DMS153 (cell line): Measurements from ENCODE around the gene STX4.
"Not testable (repeated sequence)": the region's sequence is repeated elsewhere in the genome, so short reads cannot be mapped to it uniquely, and the experiment has no call there.

ENCODE experiments used
- DNase-seq: peaks from one replicate; lab custom pipeline; 2025; lab: John Stamatoyannopoulos, UW

Gene STX4

GRCh38 chr16:30998852-30999761 lies 34.3 kb upstream of the STX4 start:
- DNase-seq = no peak

DNA sequence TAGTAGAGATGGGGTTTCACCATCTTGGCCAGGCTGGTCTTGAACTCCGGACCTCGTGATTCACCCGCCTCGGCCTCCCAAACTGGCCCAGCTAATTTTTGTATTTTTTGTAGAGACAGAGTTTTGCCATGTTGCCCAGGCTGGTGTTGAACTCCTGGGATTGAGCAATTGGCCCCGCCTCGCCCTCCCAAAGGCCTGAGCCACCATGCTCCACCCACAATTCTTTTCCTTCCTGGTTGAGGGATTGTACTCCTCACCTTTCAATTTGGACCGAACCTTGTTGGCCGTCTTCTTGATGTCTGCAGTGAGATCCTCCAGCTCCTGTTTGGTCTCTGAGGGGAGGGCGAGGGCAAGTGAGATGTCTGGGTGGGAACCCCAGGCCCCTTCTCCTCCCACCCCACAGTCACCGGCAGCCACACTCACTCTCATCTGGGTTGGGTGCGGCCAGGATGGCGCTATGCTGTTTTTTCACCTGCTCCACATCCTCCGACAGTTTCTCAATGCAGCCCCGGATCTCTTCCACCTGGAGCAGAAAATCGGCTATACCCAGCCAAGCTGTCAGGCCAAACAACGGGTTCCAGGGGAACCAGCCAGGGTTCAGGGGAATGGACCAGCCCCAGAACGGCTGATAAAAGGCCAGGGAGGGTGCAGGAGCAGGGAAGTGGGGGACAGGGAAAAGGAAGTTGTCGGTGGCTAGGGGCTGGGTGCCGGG lies 32.5 kb upstream of the STX4 start:
- DNase-seq = no peak

DNA sequence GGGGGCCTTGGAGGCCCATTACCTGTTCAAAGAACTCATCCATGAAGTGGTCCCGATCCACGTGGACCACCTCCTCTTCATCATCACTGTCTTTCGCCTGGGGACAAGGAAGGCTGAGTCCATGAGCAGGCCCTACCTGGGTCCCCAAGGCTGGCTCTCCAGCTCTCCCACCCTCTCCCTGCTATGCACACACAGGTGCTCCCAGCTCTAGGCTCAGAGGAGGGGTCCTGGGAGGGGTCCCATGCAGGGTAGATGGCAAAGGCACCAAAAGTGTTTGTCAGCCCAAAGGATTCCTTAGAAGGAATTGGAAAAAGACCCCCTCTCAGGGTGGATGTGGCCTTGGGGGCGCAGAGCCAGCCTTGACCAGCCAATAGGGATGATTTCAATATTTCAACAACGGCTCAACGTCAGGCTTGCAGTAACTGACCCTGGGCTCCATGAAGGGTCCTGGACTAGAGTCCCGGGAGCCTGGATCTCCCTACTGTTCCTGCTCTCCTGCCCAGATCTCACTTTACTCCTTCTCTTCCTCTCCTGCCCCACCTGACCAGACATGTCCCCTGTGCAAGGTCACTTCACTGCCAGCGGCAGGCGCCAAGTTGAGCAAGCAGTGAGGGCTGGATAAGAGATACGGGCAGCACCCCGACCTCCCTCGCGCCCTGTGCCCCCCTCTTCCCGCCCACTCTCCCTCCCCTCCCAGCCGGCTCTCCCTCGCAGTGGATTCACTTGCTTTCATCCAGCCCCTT lies 31.7 kb upstream of the STX4 start:
- no peak for DNase-seq

GRCh38 chr16:31002250-31002700 lies 31.1 kb upstream of the STX4 start:
- DNase-seq = no peak

DNA sequence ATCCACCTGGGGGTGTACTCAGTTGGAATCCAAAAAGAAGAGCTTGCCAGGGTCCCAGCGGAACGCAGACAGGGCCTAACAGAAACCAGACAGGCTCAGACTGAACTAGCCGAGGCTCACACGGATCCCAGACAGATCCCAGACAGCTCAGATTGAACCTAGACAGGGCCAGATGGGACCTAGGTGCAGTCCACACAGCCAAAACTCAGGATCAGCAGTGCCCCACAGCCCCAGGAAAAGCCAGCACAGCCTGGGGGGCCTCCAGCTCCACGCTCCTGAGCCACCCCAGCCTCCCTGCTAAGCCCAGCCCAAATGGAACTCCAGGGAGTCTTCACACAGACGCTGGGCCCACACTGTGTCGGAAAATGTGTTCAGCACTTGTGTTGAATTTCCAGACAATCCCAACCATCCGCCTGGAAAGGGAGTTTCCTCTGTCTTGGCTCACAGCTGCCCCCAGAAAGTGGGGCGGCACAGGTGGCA lies 30.5 kb upstream of the STX4 start:
- DNase-seq = no peak

DNA sequence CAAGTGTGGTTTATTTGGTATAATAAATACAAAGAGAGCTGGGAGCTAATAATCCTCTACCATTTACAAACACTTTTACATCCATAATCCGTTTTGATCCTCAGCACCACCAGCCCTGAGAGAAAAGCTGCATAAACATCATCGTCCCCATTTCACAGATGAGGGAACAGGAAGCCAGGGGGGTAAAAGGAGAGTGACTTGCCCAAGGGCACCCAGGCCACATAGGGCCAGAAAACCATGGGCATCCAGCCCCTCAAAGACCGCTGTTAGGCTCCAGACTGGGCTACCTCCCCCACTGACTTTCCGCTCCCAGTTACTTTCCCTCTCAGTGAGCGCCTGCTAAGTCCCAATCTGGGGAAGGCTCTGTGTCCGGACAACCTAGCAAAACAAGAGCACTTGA lies 29.6 kb upstream of the STX4 start:
- no peak for DNase-seq

GRCh38 chr16:31004658-31005057 lies 28.7 kb upstream of the STX4 start:
- DNase-seq = no peak

GRCh38 chr16:31005350-31006085 lies 27.8 kb upstream of the STX4 start:
- no peak for DNase-seq

DNA sequence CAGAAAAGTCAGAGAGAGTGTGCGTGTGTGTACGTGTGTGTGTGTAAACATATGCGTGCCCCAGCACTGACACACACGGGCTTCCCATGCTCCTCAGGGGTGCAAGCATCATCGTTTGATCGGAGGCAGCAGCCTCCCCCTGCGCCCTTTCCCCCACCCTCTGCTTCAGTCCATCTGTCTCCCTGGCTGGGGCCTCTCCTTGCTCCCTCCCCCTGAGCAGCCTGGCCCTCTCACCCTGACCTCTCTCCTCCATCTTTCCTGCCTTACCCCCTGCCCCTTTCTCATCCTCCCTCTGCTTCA lies 27.3 kb upstream of the STX4 start:
- no peak for DNase-seq

DNA sequence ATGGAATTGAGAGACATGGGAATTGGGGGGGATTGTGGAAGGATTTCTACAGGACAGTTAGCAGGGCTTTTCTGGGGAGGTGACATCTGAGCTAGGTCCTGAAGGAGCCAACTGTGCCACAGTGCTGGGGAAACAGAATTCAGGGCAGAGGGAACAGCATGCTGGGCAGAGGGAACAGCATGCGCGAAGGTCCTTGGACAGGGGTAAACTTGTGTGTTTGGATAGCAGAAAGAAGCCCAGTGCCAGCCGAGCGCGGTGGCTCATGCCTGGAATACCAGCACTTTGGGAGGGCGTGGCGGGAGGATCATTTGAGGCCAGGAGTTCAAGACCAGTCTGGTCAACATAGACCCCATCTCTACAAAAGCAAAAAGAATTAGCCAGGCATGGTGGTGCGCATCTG lies 26.8 kb upstream of the STX4 start:
- DNase-seq = no peak

GRCh38 chr16:31007684-31008083 lies 25.7 kb upstream of the STX4 start:
- DNase-seq = no peak

DNA sequence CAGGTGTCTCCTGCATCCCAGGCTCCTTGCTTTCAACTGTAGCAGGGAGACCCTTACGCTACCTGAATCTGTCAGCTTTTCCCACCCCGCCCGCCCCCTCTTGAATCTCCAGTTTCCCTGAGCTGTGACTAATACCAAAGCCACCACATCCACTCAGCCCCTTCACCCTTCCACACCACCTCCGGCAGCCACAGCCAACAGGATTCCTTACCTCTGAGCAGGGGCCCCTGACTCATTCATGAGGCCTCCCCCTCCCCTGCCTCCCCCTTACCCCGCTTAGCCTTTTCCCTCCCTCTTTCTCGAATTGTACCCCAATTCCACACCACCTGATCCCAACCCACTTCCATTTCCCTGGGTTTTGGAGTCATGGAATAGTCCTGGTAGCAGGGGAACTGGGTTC lies 25.2 kb upstream of the STX4 start:
- DNase-seq = no peak

DNA sequence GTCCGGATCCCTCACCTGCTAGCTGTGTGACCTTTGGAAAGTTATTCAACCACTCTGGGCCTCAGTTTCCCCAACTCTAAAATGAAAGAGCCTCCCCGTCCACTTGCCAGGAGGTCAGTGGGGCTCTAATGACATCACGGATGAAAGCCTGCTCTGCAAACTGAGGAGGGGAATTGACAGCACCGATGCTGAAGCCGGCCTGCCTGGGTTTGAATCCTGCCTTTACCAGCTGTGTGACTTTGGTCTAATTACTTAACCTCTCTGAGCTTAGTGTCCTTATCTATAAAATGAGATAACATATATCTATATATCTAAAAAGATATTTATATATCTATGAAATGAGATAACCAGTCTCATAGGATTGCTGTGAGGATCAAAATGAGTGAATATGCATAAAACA lies 24.8 kb upstream of the STX4 start:
- DNase-seq = no peak

DNA sequence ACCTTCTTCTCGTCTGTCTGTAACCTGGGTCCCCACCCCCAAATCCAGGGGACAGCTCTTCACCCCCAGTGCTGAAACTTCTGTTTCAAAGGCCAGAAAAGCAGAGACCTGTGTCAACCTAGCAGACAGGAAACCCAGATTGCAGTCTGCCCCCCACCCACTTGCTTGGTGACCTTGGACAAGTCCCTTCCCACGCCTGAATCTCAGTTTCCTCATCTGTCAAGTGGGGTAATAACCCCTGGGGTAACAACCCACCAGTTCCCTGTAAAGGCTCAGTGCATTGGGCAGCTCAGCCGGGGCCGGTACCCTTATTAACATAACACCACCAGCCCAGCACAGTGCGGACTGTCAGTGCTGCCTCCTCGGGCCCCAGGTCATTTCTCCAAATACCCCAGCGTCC lies 24.2 kb upstream of the STX4 start:
- DNase-seq = no peak

DNA sequence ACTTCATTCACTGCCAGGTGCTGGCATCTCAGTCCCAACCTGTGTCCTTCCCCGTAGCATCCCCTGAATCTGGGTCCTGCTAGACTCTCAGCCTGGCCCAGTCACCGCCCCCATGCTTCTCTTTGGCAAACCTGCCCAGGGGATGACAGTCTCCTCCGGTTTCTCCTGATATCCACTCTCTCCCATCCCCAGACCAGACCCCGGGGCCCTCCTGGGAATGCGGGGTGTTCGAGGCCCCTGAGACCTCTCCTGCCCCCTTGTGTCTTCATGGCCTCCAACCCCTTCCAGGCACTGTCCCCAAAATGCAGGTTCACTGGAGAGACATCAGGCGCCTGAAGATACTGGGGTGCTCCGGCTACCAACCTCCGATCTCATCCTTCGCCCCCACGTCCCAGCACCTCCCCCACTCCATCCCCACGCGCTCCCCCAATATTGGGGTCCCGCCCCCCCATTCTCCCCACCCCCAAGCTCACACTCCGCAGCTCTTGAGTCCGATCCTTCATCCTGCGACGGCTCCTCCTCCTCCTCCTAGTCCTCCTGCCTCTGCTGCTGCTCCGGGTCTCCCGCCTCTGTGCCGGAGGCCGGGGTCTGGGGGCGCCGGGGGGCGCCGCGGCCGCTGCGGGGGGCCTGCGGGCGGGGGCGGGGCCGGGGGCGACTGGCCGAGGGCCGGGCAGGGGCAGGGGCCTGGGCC lies 23.3 kb upstream of the STX4 start:
- no peak for DNase-seq

DNA sequence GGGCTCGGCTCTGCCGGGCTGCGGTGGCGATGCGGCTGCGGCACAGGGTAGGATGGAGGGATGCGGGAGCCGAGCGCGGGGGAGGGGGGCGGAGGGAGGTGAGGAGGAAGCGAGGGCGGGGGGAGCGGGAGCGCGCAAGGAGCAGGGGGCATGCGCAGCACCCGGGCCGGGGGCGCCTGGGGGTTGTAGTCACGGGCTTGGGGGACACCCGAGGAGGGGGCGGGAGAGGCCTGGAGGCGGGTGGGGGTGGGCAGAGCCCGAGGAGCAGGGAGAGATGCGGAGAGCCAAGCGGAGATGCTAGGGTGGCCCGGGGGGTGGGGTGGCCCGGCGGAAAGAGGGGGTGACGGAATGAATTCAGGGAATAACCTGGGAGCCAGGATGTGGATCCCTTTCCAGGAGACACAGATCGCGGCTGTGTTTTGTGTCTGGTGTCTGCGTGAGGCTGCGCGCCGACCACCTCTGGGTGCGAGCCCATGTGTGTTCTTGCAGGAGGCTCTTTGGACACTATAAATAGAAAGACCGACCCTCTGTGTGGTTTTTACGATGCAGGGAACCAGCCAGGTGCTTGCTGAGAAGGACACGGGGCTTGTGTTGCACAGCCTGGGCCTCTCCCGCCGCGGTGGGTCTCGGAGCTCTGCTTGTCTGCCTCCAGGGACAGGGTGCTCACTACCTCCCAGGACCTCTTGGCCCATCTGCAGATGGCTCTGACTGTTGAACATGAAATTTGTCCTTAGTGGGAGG lies 22.6 kb upstream of the STX4 start, which contains the start of gene STX1B:
Gene STX1B (minus strand): TSS at position 54 of the 741 bp plus-strand sequence. CDS start 242 bp downstream, outside the sequence.
- no peak for DNase-seq

DNA sequence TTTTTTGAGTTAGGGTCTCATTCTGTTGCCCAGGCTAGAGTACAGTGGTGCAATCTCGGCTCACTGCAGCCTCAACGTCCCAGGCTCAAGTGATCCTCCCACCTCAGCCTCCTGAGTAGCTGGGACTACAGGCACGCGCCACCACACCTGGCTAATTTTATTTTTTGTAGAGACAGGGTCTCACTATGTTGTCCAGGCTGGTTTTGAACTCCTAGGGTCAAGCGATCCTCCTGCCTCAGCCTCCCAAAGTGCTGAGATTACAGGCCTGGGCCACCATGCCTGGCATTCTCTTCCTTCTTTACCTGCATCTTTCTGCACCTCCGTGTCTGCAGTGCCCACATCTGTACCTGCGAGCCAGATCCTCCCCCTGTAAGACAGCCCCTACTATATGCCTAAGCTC lies 21.5 kb upstream of the STX4 start:
- not testable (repeated sequence) for DNase-seq

DNA sequence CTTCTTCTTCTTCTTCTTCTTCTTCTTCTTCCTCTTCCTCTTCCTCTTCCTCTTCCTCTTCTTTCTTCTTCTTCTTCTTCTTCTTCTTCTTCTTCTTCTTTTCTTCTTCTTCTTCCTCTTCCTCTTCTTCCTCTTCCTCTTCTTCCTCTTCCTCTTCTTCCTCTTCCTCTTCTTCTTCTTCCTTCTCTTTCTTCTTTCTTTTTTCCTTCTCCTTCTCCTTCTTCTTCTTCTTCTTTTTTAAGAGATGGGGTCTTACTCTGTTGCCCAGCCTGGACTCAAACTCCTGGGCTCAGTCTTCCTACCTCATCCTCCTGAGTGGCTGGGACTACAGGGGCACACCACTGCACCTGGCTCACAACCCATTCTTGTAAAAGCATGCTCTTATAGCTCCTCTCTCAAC lies 20.1 kb upstream of the STX4 start:
- not testable (repeated sequence) for DNase-seq

DNA sequence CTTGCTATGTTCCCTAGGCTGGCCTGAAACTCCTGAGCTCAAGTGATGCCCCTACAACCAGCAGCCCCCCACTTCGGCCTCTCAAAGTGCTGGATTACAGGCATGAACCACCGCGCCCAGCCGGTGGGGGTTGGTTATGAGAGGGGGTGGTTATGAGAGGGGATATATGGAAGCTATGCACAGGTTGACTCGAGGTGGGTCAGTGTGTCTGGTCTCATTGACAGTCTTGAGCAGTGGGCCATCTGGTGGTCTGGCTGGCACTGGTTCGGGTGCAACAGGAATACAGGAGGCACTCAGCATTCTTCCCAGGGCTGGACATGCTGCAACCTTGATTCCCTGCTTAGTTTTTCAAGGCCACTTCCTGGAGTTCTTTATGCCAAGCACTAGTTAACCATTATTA lies 17.3 kb upstream of the STX4 start:
- no peak for DNase-seq

DNA sequence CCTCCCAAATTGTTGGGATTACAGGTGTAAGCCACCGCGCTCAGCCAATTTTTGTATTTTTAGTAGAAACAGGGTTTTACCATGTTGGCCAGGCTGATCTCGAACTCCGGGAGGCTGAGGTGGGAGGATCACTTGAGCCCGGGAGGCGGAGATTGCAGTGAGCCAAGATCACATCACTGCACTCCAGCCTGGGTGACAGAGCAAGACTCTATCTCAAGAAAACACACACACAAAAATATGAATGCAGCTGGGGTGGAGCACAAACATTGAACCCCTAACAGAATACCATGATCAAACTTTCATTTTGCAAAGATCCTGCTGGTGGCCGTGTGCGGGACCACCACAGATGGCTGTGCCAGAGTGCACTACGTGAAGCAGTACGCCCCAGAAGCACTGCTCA lies 15.6 kb upstream of the STX4 start:
- not testable (repeated sequence) for DNase-seq

GRCh38 chr16:31020536-31020935 lies 12.8 kb upstream of the STX4 start:
- no peak for DNase-seq
